Right renal pelvis (tissue), 4 donors: Measurements from ENCODE around the gene RCL1. TPM values are rescaled to one million over a fixed set of nuclear protein-coding genes. Genes with fewer than 3 reads are reported as not detected.

Source experiments
- DNase-seq, 4 donors: peaks; one replicate each; pipeline ENCODE4 v3.0.0-alpha.2; 2013; ENCODE audit warnings: low read depth in 4 of 4, low spot score in 3 of 4, missing footprints in 1 of 4
- polyA plus RNA-seq, 4 donors: library from polyadenylated mRNA; unstranded; fragments of 120-200 nt; gene quantifications; one replicate each; pipeline ENCODE4 v1.2.1, GENCODE V29; 2013; ENCODE audit not compliant: insufficient read length in 4 of 4

Gene RCL1
- polyA plus RNA-seq, 4 donors = 17.9 to 18.9 (median 18.3) TPM

- DNase-seq = no peak
These were observed 12.6 kb downstream of the RCL1 start for GRCh38 chr9:4805191-4805918.

- no peak for DNase-seq
These were observed 17.8 kb downstream of the RCL1 start for GRCh38 chr9:4810565-4810964.

- no peak for DNase-seq
These were observed 19.1 kb downstream of the RCL1 start for GRCh38 chr9:4811824-4812223.

- DNase-seq = no peak
These were observed 20.1 kb downstream of the RCL1 start for GRCh38 chr9:4812858-4813257.

GRCh38 chr9:4814913-4815312, 22.2 kb downstream of the RCL1 start:
- DNase-seq = no peak

GRCh38 chr9:4815381-4815956, 22.7 kb downstream of the RCL1 start:
- DNase-seq = no peak

- no peak for DNase-seq
These were observed 27.4 kb downstream of the RCL1 start for GRCh38 chr9:4820168-4820567.

GRCh38 chr9:4821133-4821532, 28.4 kb downstream of the RCL1 start:
- no peak for DNase-seq

- DNase-seq = no peak
These were observed 29.3 kb downstream of the RCL1 start for GRCh38 chr9:4822057-4822456.

GRCh38 chr9:4826417-4827166, 33.8 kb downstream of the RCL1 start:
- no peak for DNase-seq

- DNase-seq = no peak
These were observed 34.5 kb downstream of the RCL1 start for GRCh38 chr9:4827224-4827623.

GRCh38 chr9:4828761-4829160, 36.0 kb downstream of the RCL1 start:
- no peak for DNase-seq

GRCh38 chr9:4829969-4830368, 37.2 kb downstream of the RCL1 start:
- DNase-seq = no peak

- DNase-seq = no peak
These were observed 38.0 kb downstream of the RCL1 start for GRCh38 chr9:4830699-4831098.

GRCh38 chr9:4831119-4831518, 38.4 kb downstream of the RCL1 start:
- DNase-seq = no peak

- DNase-seq = no peak
These were observed 39.2 kb downstream of the RCL1 start for GRCh38 chr9:4831944-4832343.

- DNase-seq = no peak
These were observed 40.2 kb downstream of the RCL1 start for GRCh38 chr9:4832786-4833579.

GRCh38 chr9:4833781-4834560, 41.2 kb downstream of the RCL1 start:
- no peak for DNase-seq

GRCh38 chr9:4836676-4837075, 43.9 kb downstream of the RCL1 start:
- no peak for DNase-seq
